GM10847 (cell line): ENCODE measurements around the gene ATXN1.

ENCODE experiments used
- POLR2A ChIP-seq: IDR thresholded peaks from 2 replicates; pipeline ENCODE4 v1.6.1; 2011; ENCODE audit not compliant: insufficient read length; ENCODE audit errors: extremely low read depth

The ATXN1 gene

GRCh38 chr6:16760516-16761470, at the start of gene ATXN1:
Gene ATXN1 (minus strand): TSS chr6:16761460.
- TF ChIP-seq POLR2A = no peak

GRCh38 chr6:16810411-16810810, 49.2 kb upstream of the ATXN1 start:
- TF ChIP-seq POLR2A = no peak

- no peak for TF ChIP-seq POLR2A
Measured at GRCh38 chr6:16809753-16810358, 48.6 kb upstream of the ATXN1 start.

DNA sequence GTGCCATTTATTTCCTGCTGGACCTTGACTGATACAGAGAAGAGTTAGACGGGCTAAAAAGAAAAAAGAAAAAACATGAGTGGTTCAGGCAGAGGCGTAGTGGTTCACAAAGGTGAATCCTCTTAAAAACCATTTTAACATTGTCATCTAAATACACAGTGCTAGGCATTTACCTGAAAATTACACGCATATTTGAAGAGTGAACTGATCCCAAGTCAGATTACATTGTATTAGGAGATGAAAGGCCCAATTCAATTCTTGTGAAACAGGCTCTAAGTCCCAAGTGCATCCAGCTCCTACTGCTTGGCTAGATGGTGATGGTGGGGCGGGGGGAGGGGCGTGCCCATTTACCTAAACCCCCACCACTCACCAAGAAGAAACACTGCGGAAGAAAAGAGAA, 46.7 kb upstream of the ATXN1 start:
- TF ChIP-seq POLR2A = no peak

GRCh38 chr6:16806363-16806762, 45.1 kb upstream of the ATXN1 start:
- no peak for TF ChIP-seq POLR2A

DNA sequence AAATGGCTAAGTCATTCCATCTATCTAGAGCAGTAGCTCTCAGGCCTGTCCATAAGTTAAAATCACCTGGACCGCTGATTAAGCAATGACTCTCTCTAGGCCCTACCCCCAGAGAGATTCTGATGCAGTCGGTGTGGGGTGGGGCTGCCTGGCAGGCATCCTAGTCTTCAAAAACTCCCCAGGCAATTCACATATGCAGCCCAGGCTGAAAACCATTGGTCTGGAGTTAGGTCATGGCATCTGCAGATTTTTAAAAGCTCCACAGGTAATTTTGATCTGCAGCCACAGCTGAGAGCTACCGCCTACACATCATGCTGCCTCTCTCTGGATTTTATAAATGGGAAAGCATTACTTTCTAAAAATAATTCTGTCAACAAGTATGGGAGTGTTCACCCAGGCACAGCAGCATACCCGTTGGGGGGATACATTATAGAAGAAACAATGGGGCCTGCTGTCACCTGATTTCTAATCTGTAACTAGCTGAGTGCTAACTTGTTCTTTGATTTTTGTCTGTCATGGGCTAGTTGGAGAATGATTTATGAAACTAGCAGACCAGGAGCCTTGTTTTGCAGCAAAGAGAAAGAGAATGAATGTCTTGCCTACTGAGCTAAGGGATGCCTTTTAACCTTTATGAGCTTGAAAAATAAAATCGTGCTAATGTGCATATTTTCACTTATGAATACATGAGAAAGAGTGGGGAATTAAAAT, 44.1 kb upstream of the ATXN1 start:
- TF ChIP-seq POLR2A = no peak

DNA sequence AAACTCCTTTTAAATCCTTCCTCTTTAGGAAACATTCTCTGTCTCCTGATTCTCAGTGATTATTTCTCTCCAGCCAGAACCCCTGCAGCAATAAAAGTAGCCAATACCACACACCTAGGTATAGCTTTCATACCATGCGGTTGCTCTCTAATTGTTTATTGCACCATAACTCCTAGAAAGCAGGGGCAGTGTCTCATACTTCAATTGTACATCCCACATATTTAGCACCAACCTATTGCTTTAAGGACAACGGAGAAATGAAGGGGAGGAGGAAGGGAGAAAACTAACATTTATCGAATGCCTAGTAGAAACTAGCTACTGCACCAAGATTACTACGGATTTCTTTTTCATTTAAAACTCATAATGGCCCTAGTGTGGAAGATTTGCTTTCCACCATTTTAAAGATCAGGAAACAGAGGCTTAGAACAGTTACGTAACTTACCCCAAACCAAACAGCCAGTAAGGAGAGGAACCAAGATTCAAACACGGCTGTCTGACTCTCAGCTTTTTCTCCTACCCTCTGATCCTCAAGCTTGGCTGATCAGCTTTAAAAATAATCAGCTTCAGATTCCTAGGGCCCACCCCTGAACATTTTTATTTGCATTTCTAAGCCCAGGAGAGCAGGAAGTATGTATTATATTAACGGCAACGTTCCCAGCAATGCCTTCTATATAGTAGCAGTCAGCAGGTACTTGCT, 43.4 kb upstream of the ATXN1 start:
- no peak for TF ChIP-seq POLR2A

DNA sequence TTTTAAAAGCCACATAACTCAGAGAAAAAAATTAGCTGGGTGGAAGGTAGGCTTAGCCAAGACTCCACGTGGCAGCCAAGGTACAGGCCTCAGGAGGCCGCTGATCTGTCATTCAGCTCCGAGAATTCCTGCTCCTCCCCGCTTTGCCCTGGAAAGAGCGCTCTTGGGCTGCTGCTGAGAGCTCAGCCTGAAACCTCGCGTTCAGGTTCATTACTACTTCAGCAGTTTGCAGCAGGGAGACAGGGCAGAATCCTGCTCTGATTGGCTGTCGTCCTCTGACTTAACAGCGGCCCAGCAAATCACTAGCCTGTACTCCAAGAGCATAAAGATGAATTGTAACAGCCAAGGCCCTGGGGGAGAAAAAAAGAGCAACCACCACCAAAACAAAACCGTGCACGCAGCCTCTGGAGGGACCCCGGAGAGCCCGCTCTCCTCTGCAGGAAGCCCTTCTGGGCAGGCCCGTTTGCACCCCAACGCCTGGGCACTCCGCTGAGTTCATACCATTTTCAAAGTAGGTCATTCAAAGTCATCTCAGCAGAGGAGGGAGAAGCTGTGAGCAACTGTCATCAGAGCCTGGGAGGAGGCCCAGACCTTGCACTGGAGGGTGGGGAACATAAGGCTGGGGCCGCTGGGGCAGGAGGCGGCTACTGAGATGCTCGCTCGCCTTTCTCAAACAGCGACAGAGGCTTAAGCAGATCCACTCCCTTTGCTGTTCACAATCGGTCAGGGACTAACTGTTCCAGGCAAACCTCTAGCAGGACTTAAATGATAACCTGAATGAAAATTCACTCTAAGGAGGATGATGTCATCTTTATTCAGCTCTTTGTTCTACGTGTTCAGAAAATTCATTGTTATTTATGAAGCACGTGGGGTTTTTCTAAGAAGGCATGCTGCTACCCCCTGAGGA, 42.3 kb upstream of the ATXN1 start:
- no peak for TF ChIP-seq POLR2A

DNA sequence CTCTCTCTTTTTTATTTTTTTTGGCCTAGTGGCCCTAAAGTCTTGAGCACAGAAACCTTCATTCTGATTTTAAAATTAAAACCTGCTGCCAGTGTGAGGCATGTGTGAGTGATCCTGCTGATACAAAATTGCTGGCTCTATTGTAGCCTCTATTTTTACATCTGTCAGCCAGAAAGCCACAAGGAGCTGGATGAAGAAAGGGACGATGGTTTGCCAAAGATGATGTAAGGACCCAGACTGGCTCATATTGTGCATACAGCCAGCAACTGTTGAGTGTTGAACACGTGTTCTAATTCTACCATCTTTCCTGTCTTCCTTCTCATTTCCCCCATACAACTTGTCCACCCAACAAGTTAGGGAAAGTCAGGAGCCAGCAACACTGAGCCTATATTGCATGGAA, 40.8 kb upstream of the ATXN1 start:
- no peak for TF ChIP-seq POLR2A

GRCh38 chr6:16800942-16801341, 39.7 kb upstream of the ATXN1 start:
- no peak for TF ChIP-seq POLR2A

DNA sequence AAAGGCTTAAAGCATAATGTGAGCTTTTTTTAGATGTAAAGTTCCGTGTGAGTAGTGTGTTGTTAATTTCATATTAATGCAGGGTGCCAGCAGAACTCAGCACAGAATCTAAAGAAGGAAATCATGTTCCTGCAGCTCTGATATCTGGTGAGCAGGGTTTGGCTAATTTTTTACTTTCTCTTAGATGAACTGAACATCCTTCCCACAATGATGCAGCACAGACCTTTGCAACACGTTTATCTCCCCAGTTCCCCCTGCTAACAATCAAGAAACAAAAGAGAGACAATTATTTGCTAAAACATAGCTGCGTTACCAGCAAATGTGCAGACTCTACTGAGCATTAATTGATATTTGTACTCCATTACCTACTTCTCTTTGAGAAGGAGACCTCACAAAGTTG, 39.1 kb upstream of the ATXN1 start:
- no peak for TF ChIP-seq POLR2A

DNA sequence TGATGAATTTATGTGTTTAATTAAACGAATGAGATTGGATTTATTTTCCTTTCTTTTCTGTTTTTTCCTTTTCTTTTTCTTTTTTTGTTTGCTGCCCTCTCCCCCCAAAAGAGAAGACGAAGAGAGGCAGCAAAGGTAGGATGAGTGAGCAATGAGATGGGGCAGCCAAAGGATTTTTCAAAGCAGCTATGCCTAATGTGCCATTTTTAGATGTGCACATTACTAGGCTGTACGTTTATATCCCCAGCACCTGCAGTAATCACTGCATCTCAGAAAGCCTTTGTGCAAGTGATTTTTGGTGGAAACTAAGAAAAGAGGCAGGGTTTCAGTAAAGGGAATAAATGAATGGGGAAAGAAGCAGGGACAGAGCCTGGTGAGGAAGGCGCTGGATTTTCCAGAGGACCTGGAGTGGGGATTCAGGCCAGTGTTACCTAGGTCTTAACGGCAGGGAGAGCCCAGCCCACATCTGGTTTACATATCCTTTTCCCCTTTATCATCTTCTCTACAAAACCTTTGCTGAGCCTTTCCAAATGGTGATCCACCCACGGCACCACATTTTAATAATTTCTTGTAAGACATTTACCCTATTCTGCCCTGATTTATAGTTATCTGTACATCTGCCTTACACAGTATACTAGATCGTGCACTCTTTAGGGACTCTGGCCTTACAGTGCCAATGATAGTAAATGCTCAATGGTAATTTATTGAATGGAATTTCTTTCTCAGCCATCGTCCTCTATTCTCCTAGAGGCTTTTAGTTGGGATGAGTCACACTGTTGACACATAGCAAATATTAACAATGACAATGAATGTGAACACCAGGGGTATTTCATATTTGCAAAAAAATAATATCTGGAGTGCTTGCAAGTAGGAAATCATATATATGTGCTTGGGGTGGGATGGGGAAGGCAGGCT, 38.3 kb upstream of the ATXN1 start:
- TF ChIP-seq POLR2A = no peak

DNA sequence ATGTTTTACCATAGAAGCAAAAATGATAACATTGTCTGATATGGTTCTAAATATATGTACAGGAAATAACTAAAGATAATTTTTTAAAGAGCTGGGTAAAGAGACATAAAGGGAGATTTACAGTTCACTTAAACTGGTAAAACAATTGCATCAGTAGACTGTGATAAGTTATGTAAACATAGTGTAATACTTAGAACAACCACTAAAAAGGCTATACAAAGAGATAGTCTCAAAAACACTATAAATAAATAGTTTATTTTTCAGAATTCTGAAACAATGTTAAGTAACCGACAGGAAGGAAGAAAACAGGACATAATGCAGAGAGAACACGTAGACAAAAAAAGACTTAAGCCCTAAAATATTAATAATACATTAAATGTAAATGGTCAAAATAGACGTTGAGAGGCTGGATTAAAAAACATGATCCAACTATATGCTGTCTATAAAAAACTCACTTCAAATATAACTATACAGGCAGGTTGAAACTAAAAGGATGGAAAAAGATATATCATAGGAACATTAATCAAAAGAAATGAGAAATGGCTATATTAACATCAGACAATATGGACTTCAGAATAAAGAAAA, 32.7 kb upstream of the ATXN1 start:
- no peak for TF ChIP-seq POLR2A
